Esophagus muscularis mucosa (tissue), 4 donors: Measurements from ENCODE around the gene TOM1L2. TPM values are rescaled to one million over a fixed set of nuclear protein-coding genes. Genes with fewer than 3 reads are reported as not detected.

Experiments used
- DNase-seq: peaks from one replicate; pipeline ENCODE4 v3.0.0-alpha.2; 2017; ENCODE audit errors: extremely low spot score
- H3K27ac ChIP-seq, 4 donors: fragments of 200-600 bp; sonication (generic); replicated peaks in 1 of 4; 1 replicate in 3 of 4; 2 replicates in 1 of 4; pipeline ENCODE4 v1.5.1; 2016 to 2019; ENCODE audit warnings: mild to moderate bottlenecking in 1 of 4
- H3K27me3 ChIP-seq, 4 donors: fragments of 200-600 bp; sonication (generic); one replicate each; pipeline versions ENCODE4 v1.5.1 to v1.6.0; 2016 to 2019
- H3K36me3 ChIP-seq, 4 donors: fragments of 200-600 bp; sonication (generic); one replicate each; pipeline ENCODE4 v1.5.1; 2016 to 2019
- H3K4me1 ChIP-seq, 4 donors: fragments of 200-600 bp; sonication (generic); one replicate each; pipeline ENCODE4 v1.5.1; 2016 to 2019
- H3K4me3 ChIP-seq, 4 donors: fragments of 200-600 bp; sonication (generic); 1 replicate in 2 of 4; 2 replicates in 2 of 4; pipeline ENCODE4 v1.5.1; 2016 to 2019; ENCODE audit warnings: mild to moderate bottlenecking in 4 of 4, moderate library complexity in 1 of 4
- H3K9me3 ChIP-seq, 4 donors: fragments of 200-600 bp; sonication (generic); 1 replicate in 3 of 4; 2 replicates in 1 of 4; pipeline ENCODE4 v1.5.1; 2016 to 2019
- EP300 ChIP-seq: sonication (generic); formaldehyde crosslinking; IDR thresholded peaks from one replicate; pipeline ENCODE4 v1.6.1; 2017; ENCODE audit warnings: antibody characterized with exemption
- POLR2A ChIP-seq: fragments of 450-650 bp; IDR thresholded peaks from one replicate; pipeline ENCODE4 v1.6.1; 2017; ENCODE audit warnings: antibody characterized with exemption, moderate library complexity, mild to moderate bottlenecking, low read depth
- POLR2AphosphoS5 ChIP-seq, 2 donors: sonication (generic); formaldehyde crosslinking; IDR thresholded peaks; one replicate each; pipeline ENCODE4 v1.6.1; 2017; ENCODE audit warnings: antibody characterized with exemption in 2 of 2
- WGBS: methylation state at CpG from one replicate; pipeline ENCODE4 v1.1.5; 2018; 5-methylcytosine and 5-hydroxymethylcytosine counted together
- intact Hi-C: fragments of 100-400 bp; cut with DNase I; formaldehyde crosslinking; loops from one replicate; pipeline ENCODE4 v1.15.1; 2023
- total RNA-seq, 4 donors: library from RNA; depleted of rRNA; stranded (reverse); fragments of >200 nt; gene quantifications; one replicate each; pipeline versions ENCODE4 v1.1.0 to v1.2.1, GENCODE V29; 2016
- TF ChIP-seq, protein P1 (sequence below), 3 experiments: fragments of 200-600 bp in 2 of 3; fragments of 450-650 bp in 1 of 3; sonication (generic) in 2 of 3; IDR thresholded peaks; one replicate each; pipeline ENCODE4 v1.5.1; 2017 to 2019; ENCODE audit warnings: antibody characterized with exemption in 3 of 3, mild to moderate bottlenecking in 2 of 3, moderate library complexity in 1 of 3

The TOM1L2 gene
- total RNA-seq, 4 donors from 2014 or later, result 64.4 to 96.9 (median 75.0) TPM

DNA sequence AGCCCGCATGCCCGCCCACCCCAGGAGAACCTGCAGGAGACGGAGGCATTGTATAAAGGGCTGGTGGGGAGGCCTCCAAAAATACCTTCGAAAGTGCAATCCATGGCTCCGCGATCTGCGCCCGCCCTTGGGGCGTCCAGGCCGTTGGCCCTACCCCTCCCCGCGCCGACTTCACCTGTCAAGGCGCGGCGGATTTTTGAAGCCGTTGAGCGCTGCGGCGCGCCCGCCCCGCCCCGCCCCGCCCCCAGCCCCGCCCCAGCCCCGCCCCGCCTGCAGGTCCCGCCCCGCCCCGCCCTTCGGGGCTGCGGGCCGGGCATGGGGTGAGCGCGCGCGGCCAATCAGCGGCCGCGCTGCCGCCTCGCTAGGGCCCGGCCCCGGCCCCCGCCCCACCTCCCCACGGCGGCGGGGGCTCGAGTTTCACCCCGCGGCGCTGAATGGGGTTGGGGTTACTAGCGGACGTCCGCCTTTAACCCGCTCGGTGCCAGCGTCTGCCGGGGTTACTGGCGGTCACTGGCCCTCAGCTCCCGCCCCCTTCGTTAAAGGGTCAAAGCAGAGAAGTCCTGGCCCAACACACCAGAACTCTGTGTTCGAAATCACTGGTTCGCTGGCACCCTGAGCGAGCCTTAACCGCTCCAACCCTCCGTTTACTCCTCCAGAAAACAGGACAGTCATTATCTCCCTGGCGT is 148.6 kb downstream of the TOM1L2 start:
- peak overlapping the region; percentile 81 to 87 (median 84) for H3K27ac ChIP-seq
- 0% methylated on average over 10 of the region's 69 CpGs for WGBS
- peak overlapping the region; percentile 55 to 62 (median 58) for H3K4me3 ChIP-seq
- peaks cover 49 to 95% (median 89%) of the 10 kb centered on the region in 4 donors for H3K4me1 ChIP-seq
- TF ChIP-seq, protein P1, sequence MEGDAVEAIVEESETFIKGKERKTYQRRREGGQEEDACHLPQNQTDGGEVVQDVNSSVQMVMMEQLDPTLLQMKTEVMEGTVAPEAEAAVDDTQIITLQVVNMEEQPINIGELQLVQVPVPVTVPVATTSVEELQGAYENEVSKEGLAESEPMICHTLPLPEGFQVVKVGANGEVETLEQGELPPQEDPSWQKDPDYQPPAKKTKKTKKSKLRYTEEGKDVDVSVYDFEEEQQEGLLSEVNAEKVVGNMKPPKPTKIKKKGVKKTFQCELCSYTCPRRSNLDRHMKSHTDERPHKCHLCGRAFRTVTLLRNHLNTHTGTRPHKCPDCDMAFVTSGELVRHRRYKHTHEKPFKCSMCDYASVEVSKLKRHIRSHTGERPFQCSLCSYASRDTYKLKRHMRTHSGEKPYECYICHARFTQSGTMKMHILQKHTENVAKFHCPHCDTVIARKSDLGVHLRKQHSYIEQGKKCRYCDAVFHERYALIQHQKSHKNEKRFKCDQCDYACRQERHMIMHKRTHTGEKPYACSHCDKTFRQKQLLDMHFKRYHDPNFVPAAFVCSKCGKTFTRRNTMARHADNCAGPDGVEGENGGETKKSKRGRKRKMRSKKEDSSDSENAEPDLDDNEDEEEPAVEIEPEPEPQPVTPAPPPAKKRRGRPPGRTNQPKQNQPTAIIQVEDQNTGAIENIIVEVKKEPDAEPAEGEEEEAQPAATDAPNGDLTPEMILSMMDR (IDR thresholded peaks at IDR 0.05), result no peak
- TF ChIP-seq POLR2AphosphoS5 (IDR thresholded peaks at IDR 0.05), result peak; percentile 44 to 51
- intact Hi-C loops, result no loop called here
- H3K27me3 ChIP-seq, result no peaks in the 10 kb centered on the region
- H3K9me3 ChIP-seq, result no peaks in the 10 kb centered on the region
- peak; percentile 97 for DNase-seq
- peaks cover 0 to 26% (median 14%) of the 10 kb centered on the region in 4 donors for H3K36me3 ChIP-seq

DNA sequence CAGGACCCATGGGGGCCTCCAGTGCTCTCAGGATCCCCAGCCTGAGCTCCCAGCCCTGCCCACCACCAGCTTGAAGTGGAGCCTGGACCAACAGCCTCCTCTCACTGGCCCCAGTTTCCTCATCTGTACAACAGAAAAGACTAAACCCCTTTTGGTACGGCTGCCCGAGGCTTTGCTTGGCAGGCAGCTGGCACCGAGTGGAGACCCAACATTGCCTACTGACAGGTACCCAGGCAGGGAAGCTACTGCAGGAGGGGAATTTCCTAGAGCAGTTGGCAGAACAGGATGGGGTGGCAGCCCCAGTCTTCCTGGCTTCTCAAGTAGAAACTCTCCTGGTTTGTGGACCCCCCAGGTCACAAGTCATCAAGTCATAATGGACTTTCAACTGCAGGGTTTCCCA is 149.6 kb downstream of the TOM1L2 start:
- WGBS, result 38% methylated on average over 3 of the region's 3 CpGs
- intact Hi-C loops, result no loop called here
- TF ChIP-seq EP300 (no peak), POLR2A (no peak)
- TF ChIP-seq, protein P1 (IDR thresholded peaks at IDR 0.05), result no peak
- Histone ChIP-seq H3K4me3 (peak overlapping the region; percentile 55 to 62 (median 58)), H3K27ac (peak overlapping the region; percentile 68 to 87 (median 78)), H3K36me3 (peaks cover 1 to 32% (median 22%) of the 10 kb centered on the region in 4 donors), H3K4me1 (peaks cover 49 to 97% (median 94%) of the 10 kb centered on the region in 4 donors), H3K27me3 (no peaks in the 10 kb centered on the region), H3K9me3 (no peaks in the 10 kb centered on the region)
- no peak for DNase-seq

DNA sequence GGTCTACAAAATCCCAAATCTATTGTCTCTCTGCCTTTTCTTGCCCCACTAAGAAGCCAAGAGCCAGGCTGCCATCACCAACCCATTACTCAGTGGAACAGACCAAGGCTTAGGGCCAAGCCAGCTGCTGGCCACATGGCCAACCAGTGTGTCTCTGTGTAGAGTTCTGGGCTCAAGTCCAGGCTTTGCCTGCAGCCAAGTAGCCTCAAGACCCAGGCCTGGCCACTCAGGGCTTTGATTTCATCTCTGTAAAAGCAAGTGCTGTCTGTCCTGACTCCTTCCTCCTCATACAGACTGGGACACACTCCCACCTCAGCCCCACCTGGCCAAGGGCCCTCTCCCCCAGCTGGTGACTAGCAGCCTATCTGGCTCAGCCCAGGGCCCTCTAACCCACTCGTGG is 150.0 kb downstream of the TOM1L2 start:
- Histone ChIP-seq H3K4me3 (peak overlapping the region; percentile 55 to 62 (median 58)), H3K27ac (peak overlapping the region; percentile 68 to 87 (median 78)), H3K9me3 (no peaks in the 10 kb centered on the region), H3K27me3 (no peaks in the 10 kb centered on the region), H3K4me1 (peaks cover 49 to 97% (median 94%) of the 10 kb centered on the region in 4 donors), H3K36me3 (peaks cover 6 to 36% (median 26%) of the 10 kb centered on the region in 4 donors)
- TF ChIP-seq POLR2AphosphoS5 (IDR thresholded peaks at IDR 0.05) (peak; percentile 16 to 71), EP300 (no peak)
- 17% methylated on average over 1 of the region's 1 CpG for WGBS
- no peak for DNase-seq
- intact Hi-C loops, result no loop called here

DNA sequence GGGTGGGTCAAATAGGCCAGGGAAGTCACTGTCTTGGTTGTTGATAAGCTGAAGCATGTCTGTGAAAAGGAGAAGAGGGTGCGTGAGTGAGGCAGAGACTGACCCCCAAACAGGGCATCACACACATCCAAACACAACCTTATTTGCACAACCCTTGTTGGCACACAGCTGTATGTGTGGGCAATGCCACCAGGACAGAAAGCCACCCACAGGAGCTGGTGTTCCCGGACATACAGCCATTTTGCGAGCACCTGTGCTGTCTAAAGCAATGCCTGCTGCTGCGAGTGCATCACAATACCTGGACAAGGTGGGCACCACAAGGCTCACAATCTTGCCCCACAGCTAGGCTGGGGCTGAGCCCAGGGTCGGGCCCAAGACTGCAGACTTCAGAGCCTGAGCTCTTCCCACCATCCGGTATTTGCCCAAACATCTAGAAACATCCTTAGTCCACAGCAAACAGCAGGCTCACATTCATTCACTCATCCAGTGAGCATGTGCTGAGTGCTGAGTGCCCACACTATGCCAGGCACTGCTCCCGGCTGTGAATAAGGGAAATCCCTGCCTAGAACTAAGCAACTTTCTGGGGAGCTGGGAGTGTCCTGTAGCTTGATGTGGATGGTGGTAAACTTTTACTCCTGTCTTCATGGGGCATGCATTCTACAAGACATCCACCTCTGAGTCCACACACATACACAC is 151.6 kb downstream of the TOM1L2 start:
- H3K27ac ChIP-seq, result peak overlapping the region in 1 of 4 donors; percentile 20
- 77% methylated on average over 7 of the region's 7 CpGs for WGBS
- H3K36me3 ChIP-seq, result peaks cover 11 to 52% (median 38%) of the 10 kb centered on the region in 4 donors
- H3K4me1 ChIP-seq, result peaks cover 47 to 95% (median 85%) of the 10 kb centered on the region in 4 donors
- H3K27me3 ChIP-seq, result no peaks in the 10 kb centered on the region
- DNase-seq, result no peak
- H3K4me3 ChIP-seq, result peak overlapping the region in 1 of 4 donors; percentile 55
- no peaks in the 10 kb centered on the region for H3K9me3 ChIP-seq
- intact Hi-C loops, result no loop called here
- TF ChIP-seq EP300 (no peak), POLR2A (no peak), POLR2AphosphoS5 (IDR thresholded peaks at IDR 0.05) (no peak)
- TF ChIP-seq, protein P1 (IDR thresholded peaks at IDR 0.05), result no peak

DNA sequence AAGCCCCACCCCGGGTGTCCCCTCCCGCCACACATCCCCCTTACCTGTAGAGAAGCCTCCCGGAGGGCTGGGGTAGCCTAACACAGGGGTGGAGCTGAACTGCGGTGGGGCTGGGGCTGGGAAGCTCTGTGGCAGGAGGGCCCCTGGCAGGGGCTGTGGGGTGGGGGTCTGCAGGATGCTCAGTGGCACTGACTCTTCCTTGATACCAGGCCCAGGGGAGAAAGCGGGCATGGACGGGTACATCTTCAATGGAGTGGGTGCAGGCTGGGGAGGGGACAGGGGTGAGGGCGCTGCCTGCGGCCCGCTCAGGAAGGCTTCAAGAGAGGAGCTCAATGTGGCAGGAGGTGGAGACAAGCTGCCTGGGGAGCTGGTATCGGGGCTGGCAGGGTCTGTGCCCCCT is 152.2 kb downstream of the TOM1L2 start:
- peaks cover 47 to 95% (median 85%) of the 10 kb centered on the region in 4 donors for H3K4me1 ChIP-seq
- 88% methylated on average over 8 of the region's 10 CpGs for WGBS
- intact Hi-C loops, result no loop called here

More for the DNA sequence above, 152.2 kb downstream of the TOM1L2 start:
- TF ChIP-seq, protein P1 (IDR thresholded peaks at IDR 0.05), result no peak
- no peak for TF ChIP-seq POLR2A
- TF ChIP-seq POLR2AphosphoS5 (IDR thresholded peaks at IDR 0.05), result no peak
- TF ChIP-seq EP300, result no peak
- peak overlapping the region in 2 of 4 donors; percentile 20 to 50 for H3K27ac ChIP-seq
- H3K9me3 ChIP-seq, result no peaks in the 10 kb centered on the region
- H3K36me3 ChIP-seq, result peaks cover 12 to 57% (median 41%) of the 10 kb centered on the region in 4 donors
- no peak for DNase-seq
- no peaks in the 10 kb centered on the region for H3K27me3 ChIP-seq
- H3K4me3 ChIP-seq, result no peak overlapping the region
